GM19463 (cell line): ENCODE data around the gene CCDC12.
A peak's percentile ranks its signal among the peaks of the same experiment; 100 is the strongest.

Experiments
- ATAC-seq: cut with Tn5 transposase; IDR thresholded peaks from one replicate; pipeline ENCODE4 v1.9.1; 2021; ENCODE audit warnings: mild to moderate bottlenecking, moderate library complexity; ENCODE audit not compliant: unreplicated experiment

The CCDC12 gene

GRCh38 chr3:46997453-46998091 is 21.0 kb upstream of the CCDC12 start:
- no peak for ATAC-seq

GRCh38 chr3:46996689-46997452 is 20.3 kb upstream of the CCDC12 start:
- ATAC-seq: no peak

GRCh38 chr3:46995901-46996562 is 19.5 kb upstream of the CCDC12 start:
- no peak for ATAC-seq

- ATAC-seq: no peak
These were observed 18.5 kb upstream of the CCDC12 start for GRCh38 chr3:46994801-46995731.

- ATAC-seq: no peak
These were observed 17.4 kb upstream of the CCDC12 start for GRCh38 chr3:46993986-46994385.

GRCh38 chr3:46993292-46993691 is 16.7 kb upstream of the CCDC12 start:
- no peak for ATAC-seq

GRCh38 chr3:46992231-46992630 is 15.7 kb upstream of the CCDC12 start:
- no peak for ATAC-seq

- no peak for ATAC-seq
These were observed 15.0 kb upstream of the CCDC12 start for GRCh38 chr3:46991406-46992165.

- ATAC-seq: peak; percentile 55
These were observed 14.2 kb upstream of the CCDC12 start for GRCh38 chr3:46990573-46991374.

- ATAC-seq: no peak
These were observed 12.7 kb upstream of the CCDC12 start for GRCh38 chr3:46989146-46989810.

- no peak for ATAC-seq
These were observed 12.1 kb upstream of the CCDC12 start for GRCh38 chr3:46988616-46989015.

- ATAC-seq: peak; percentile 74
These were observed 11.3 kb upstream of the CCDC12 start for GRCh38 chr3:46987743-46988401.

GRCh38 chr3:46987319-46987742 is 10.8 kb upstream of the CCDC12 start:
- peak; percentile 9 for ATAC-seq

- no peak for ATAC-seq
These were observed 10.3 kb upstream of the CCDC12 start for GRCh38 chr3:46986782-46987310.

- ATAC-seq: no peak
These were observed 9.6 kb upstream of the CCDC12 start for GRCh38 chr3:46986055-46986730.

GRCh38 chr3:46985588-46985987 is 9.0 kb upstream of the CCDC12 start:
- ATAC-seq: no peak
